ENCODE measurements around the gene FPGS.

- TF ChIP-seq CTCF (IDR thresholded peaks at IDR 0.05) (no peak), POLR2AphosphoS5 (IDR thresholded peaks at IDR 0.05) (no peak)
Observed at GRCh38 chr9:127783111-127784008, 19.3 kb upstream of the FPGS start.
